HG02588 (cell line): ENCODE measurements around the gene NGEF.

Experiments used
- ATAC-seq: cut with Tn5 transposase; IDR thresholded peaks from one replicate; pipeline ENCODE4 v1.9.1; 2021; ENCODE audit warnings: mild to moderate bottlenecking, moderate library complexity; ENCODE audit not compliant: unreplicated experiment

Gene NGEF

GRCh38 chr2:232903989-232904388, 109.1 kb downstream of the NGEF start:
- ATAC-seq, result no peak

- ATAC-seq, result no peak
Observed at GRCh38 chr2:232901736-232902578, 111.1 kb downstream of the NGEF start.

- ATAC-seq, result no peak
Observed at GRCh38 chr2:232900811-232901735, 112.0 kb downstream of the NGEF start.

- no peak for ATAC-seq
Observed at GRCh38 chr2:232898592-232899543, 114.2 kb downstream of the NGEF start.

- no peak for ATAC-seq
Observed at GRCh38 chr2:232897598-232898408, 115.3 kb downstream of the NGEF start.

- no peak for ATAC-seq
Observed at GRCh38 chr2:232896720-232897597, 116.1 kb downstream of the NGEF start.

GRCh38 chr2:232896111-232896510, 116.9 kb downstream of the NGEF start:
- ATAC-seq, result no peak

- ATAC-seq, result no peak
Observed at GRCh38 chr2:232894746-232895145, 118.3 kb downstream of the NGEF start.

GRCh38 chr2:232894251-232894650, 118.8 kb downstream of the NGEF start:
- no peak for ATAC-seq

- ATAC-seq, result no peak
Observed at GRCh38 chr2:232893834-232894233, 119.2 kb downstream of the NGEF start.

- ATAC-seq, result no peak
Observed at GRCh38 chr2:232892843-232893242, 120.2 kb downstream of the NGEF start.

GRCh38 chr2:232892221-232892620, 120.8 kb downstream of the NGEF start:
- no peak for ATAC-seq

GRCh38 chr2:232891621-232892071, 121.4 kb downstream of the NGEF start:
- ATAC-seq, result no peak

GRCh38 chr2:232890896-232891601, 122.0 kb downstream of the NGEF start:
- no peak for ATAC-seq

GRCh38 chr2:232890536-232890895, 122.5 kb downstream of the NGEF start:
- ATAC-seq, result no peak

GRCh38 chr2:232889876-232890401, 123.1 kb downstream of the NGEF start:
- ATAC-seq, result no peak

- no peak for ATAC-seq
Observed at GRCh38 chr2:232888839-232889529, 124.1 kb downstream of the NGEF start.
